GM12878 (cell line): ENCODE measurements around the gene SGK2.

ENCODE experiments used
- KDM1A ChIP-seq: fragments of 200-600 bp; sonication (generic); IDR thresholded peaks from 2 replicates; pipeline ENCODE4 v1.6.1; 2016; ENCODE audit warnings: borderline replicate concordance
- MEF2B ChIP-seq: fragments of 450-650 bp; IDR thresholded peaks from 2 replicates; pipeline ENCODE4 v1.6.1; 2018; ENCODE audit warnings: mild to moderate bottlenecking, moderate library complexity; ENCODE audit not compliant: partially characterized antibody, poor library complexity, severe bottlenecking
- POLR2A ChIP-seq: IDR thresholded peaks from 2 replicates; pipeline ENCODE4 v1.6.1; 2011; ENCODE audit warnings: low read depth, mild to moderate bottlenecking, low read length
- RAD51 ChIP-seq: fragments of 450-650 bp; IDR thresholded peaks from 2 replicates; pipeline ENCODE4 v1.6.1; 2016; ENCODE audit warnings: moderate library complexity, mild to moderate bottlenecking, inconsistent platforms
- TF ChIP-seq, protein P1 (sequence below), 3 experiments: IDR thresholded peaks in 2 of 3; conservative IDR thresholded peaks in 1 of 3; 2 replicates each; pipeline ENCODE4 v1.5.1; 2011; ENCODE audit warnings: low read depth in 3 of 3, low read length in 3 of 3, mild to moderate bottlenecking in 3 of 3, control low read depth in 2 of 3, moderate library complexity in 2 of 3, inconsistent platforms in 1 of 3, mixed read lengths in 1 of 3; ENCODE audit not compliant: control insufficient read depth in 2 of 3, insufficient read depth in 1 of 3; ENCODE audit errors: extremely low read depth in 1 of 3

- TF ChIP-seq RAD51 (no peak), MEF2B (no peak), POLR2A (no peak), KDM1A (no peak)
- TF ChIP-seq, protein P1, sequence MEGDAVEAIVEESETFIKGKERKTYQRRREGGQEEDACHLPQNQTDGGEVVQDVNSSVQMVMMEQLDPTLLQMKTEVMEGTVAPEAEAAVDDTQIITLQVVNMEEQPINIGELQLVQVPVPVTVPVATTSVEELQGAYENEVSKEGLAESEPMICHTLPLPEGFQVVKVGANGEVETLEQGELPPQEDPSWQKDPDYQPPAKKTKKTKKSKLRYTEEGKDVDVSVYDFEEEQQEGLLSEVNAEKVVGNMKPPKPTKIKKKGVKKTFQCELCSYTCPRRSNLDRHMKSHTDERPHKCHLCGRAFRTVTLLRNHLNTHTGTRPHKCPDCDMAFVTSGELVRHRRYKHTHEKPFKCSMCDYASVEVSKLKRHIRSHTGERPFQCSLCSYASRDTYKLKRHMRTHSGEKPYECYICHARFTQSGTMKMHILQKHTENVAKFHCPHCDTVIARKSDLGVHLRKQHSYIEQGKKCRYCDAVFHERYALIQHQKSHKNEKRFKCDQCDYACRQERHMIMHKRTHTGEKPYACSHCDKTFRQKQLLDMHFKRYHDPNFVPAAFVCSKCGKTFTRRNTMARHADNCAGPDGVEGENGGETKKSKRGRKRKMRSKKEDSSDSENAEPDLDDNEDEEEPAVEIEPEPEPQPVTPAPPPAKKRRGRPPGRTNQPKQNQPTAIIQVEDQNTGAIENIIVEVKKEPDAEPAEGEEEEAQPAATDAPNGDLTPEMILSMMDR (IDR thresholded peaks at IDR 0.05 in 2 of 3, conservative IDR thresholded peaks at IDR 0.05 in 1 of 3; ENCODE audit: control insufficient read depth in 2 of 3, extremely low read depth in 1 of 3, insufficient read depth in 1 of 3, low read depth in 3 of 3, low read length in 3 of 3) = no peak
These were observed 45.4 kb upstream of the SGK2 start for GRCh38 chr20:43513372-43513930.
